Measurements from ENCODE around the gene DSP. TPM values are rescaled to one million over a fixed set of nuclear protein-coding genes. Genes with fewer than 3 reads are reported as not detected.

The DSP gene
- total RNA-seq, 1 experiment from 2014 or later, result 0.10 TPM

- no peaks in the 10 kb centered on the region for H3K9me3 ChIP-seq
- no peak overlapping the region for H3K4me3 ChIP-seq
- H3K27me3 ChIP-seq, result peaks cover 15% of the 10 kb centered on the region
- DNase-seq, result no peak
- no peaks in the 10 kb centered on the region for H3K36me3 ChIP-seq
Observed at GRCh38 chr6:7550433-7550801, 8.9 kb downstream of the DSP start.

DNA sequence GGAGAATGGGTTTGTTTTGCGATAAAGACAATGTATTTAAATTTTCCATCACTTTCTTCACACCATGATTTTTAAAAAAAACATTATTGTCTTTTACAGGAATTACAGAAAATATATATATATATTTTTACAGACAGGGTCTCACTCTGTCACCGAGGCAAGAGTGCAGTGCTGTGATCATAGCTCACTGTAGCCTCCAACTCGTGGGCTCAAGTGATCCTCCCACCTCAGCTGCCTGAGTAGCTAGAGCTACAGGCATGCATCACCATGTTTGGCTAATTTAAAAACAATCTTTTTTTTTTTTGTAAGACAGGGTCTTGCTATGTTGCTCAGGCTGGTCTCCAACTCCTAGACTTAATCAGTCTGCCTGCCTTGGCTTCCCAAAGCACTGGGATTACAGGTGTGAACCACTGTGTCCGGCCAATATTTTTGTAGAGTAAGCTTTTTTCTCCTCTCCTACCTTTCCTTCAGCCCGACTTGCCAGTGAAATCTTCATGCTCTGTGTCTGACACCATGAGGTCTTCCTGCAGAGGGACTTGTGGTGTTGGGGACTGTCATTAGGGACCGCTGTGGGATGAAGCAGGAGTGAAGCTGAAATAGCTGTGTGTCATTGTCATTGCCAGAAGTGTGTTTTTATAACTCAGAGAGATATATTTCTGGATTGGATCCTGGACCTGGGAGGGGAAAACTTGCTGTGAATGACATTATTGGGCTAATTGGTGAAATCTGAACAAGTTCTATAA lies 13.2 kb downstream of the DSP start:
- Histone ChIP-seq H3K27me3 (peaks cover 2% of the 10 kb centered on the region; the same call in 1 of the 2 replicates), H3K4me3 (no peak overlapping the region), H3K36me3 (no peaks in the 10 kb centered on the region), H3K9me3 (no peaks in the 10 kb centered on the region)
- no peak for DNase-seq

GRCh38 chr6:7555671-7556070 lies 14.2 kb downstream of the DSP start:
- no peak for DNase-seq
- Histone ChIP-seq H3K27me3 (peaks cover 6% of the 10 kb centered on the region), H3K4me3 (no peak overlapping the region), H3K9me3 (no peaks in the 10 kb centered on the region), H3K36me3 (no peaks in the 10 kb centered on the region)

GRCh38 chr6:7556394-7557106 lies 15.1 kb downstream of the DSP start:
- no peak overlapping the region for H3K4me3 ChIP-seq
- H3K9me3 ChIP-seq, result no peaks in the 10 kb centered on the region
- no peak for DNase-seq
- peaks cover 6% of the 10 kb centered on the region for H3K27me3 ChIP-seq
- no peaks in the 10 kb centered on the region for H3K36me3 ChIP-seq

GRCh38 chr6:7557652-7558051 lies 16.2 kb downstream of the DSP start:
- H3K9me3 ChIP-seq, result no peaks in the 10 kb centered on the region
- peaks cover 6% of the 10 kb centered on the region for H3K27me3 ChIP-seq
- H3K36me3 ChIP-seq, result no peaks in the 10 kb centered on the region
- DNase-seq, result no peak
- no peak overlapping the region for H3K4me3 ChIP-seq

- H3K9me3 ChIP-seq, result no peaks in the 10 kb centered on the region
- no peak for DNase-seq
- peaks cover 6% of the 10 kb centered on the region for H3K27me3 ChIP-seq
- H3K4me3 ChIP-seq, result no peak overlapping the region
- no peaks in the 10 kb centered on the region for H3K36me3 ChIP-seq
Observed at GRCh38 chr6:7558781-7559180, 17.3 kb downstream of the DSP start.

- Histone ChIP-seq H3K9me3 (no peaks in the 10 kb centered on the region), H3K27me3 (peaks cover 6% of the 10 kb centered on the region), H3K36me3 (no peaks in the 10 kb centered on the region), H3K4me3 (no peak overlapping the region)
- DNase-seq, result no peak
Observed at GRCh38 chr6:7559196-7559595, 17.7 kb downstream of the DSP start.

- no peaks in the 10 kb centered on the region for H3K9me3 ChIP-seq
- no peak overlapping the region for H3K4me3 ChIP-seq
- DNase-seq, result no peak
- peaks cover 6% of the 10 kb centered on the region for H3K27me3 ChIP-seq
- H3K36me3 ChIP-seq, result no peaks in the 10 kb centered on the region
Observed at GRCh38 chr6:7559651-7560385, 18.3 kb downstream of the DSP start.

- H3K27me3 ChIP-seq, result peaks cover 6% of the 10 kb centered on the region; the same call in 1 of the 2 replicates
- H3K4me3 ChIP-seq, result no peak overlapping the region
- no peak for DNase-seq
- H3K9me3 ChIP-seq, result no peaks in the 10 kb centered on the region
- H3K36me3 ChIP-seq, result no peaks in the 10 kb centered on the region
Observed at GRCh38 chr6:7561153-7561964, 19.9 kb downstream of the DSP start.

DNA sequence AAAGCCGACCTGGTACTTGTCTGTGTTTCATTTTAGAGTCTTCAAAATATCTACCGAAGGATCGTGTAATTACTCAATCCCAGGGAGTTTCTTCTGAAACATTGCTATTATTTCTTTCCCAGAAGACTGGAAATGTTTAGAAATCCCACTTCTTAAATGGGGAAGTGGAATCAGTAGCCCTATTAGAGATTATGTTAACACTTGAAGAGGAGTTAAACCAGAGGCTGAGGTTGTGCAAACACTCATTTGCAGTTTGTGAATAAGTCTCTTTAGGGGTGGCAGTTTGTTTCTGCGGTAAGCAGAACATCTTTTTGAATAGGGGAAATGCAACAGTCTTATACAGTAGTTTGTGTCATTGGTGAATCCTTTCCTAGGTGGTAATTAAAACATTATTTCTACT lies 21.3 kb downstream of the DSP start:
- Histone ChIP-seq H3K27me3 (peaks cover 6% of the 10 kb centered on the region; the same call in 1 of the 2 replicates), H3K36me3 (no peaks in the 10 kb centered on the region), H3K4me3 (no peak overlapping the region), H3K9me3 (no peaks in the 10 kb centered on the region)
- DNase-seq, result no peak

DNA sequence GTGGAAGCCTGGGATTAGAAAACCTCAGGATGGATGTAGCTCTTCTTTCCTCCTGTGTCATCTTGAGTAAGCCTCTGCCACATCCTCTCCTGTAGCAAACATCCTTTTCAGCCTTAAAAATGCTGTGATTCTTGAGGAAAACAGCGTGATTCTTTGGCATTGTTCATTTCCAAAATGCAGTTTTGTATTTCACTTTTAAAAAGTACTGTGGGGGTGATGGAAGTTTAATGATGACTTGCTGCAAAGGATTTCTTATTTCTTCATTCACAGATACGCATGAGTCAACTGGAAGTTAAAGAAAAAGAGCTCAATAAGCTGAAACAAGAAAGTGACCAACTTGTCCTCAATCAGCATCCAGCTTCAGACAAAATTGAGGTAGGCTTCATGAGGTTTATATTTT lies 24.6 kb downstream of the DSP start:
- DNase-seq, result no peak
- Histone ChIP-seq H3K36me3 (no peaks in the 10 kb centered on the region), H3K27me3 (no peaks in the 10 kb centered on the region), H3K4me3 (no peak overlapping the region), H3K9me3 (no peaks in the 10 kb centered on the region)

- no peaks in the 10 kb centered on the region for H3K9me3 ChIP-seq
- H3K36me3 ChIP-seq, result no peaks in the 10 kb centered on the region
- H3K4me3 ChIP-seq, result no peak overlapping the region
- H3K27me3 ChIP-seq, result no peaks in the 10 kb centered on the region; the same call in 1 of the 2 replicates
- no peak for DNase-seq
Observed at GRCh38 chr6:7566617-7567173, 25.2 kb downstream of the DSP start.

- H3K27me3 ChIP-seq, result no peaks in the 10 kb centered on the region; the same call in 1 of the 2 replicates
- H3K4me3 ChIP-seq, result no peak overlapping the region
- no peak for DNase-seq
- no peaks in the 10 kb centered on the region for H3K36me3 ChIP-seq
- H3K9me3 ChIP-seq, result no peaks in the 10 kb centered on the region
Observed at GRCh38 chr6:7568021-7568420, 26.6 kb downstream of the DSP start.

GRCh38 chr6:7569082-7569481 lies 27.6 kb downstream of the DSP start:
- Histone ChIP-seq H3K27me3 (no peaks in the 10 kb centered on the region; the same call in 1 of the 2 replicates), H3K36me3 (no peaks in the 10 kb centered on the region)

GRCh38 chr6:7572213-7572943 lies 30.9 kb downstream of the DSP start:
- Histone ChIP-seq H3K27me3 (peaks cover 7% of the 10 kb centered on the region), H3K4me3 (no peak overlapping the region), H3K9me3 (no peaks in the 10 kb centered on the region), H3K36me3 (no peaks in the 10 kb centered on the region)
- DNase-seq, result no peak

More at GRCh38 chr6:7569082-7569481, 27.6 kb downstream of the DSP start:
- DNase-seq, result no peak
- no peaks in the 10 kb centered on the region for H3K9me3 ChIP-seq
- no peak overlapping the region for H3K4me3 ChIP-seq

DNA sequence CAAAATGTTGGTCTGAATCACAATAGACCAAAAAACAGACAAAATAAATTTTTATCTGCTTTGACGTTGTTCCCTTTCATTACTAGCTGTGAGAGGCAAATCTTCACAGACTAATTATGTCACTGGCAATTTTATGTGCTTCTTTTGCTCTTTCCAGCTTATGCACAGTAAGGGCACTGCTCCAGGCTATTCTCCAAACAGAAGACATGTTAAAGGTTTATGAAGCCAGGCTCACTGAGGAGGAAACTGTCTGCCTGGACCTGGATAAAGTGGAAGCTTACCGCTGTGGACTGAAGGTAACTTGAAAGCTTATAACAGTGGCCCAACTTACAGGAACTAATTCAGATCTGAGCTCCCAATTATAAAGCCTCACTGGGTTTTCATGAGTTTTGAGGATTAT lies 33.0 kb downstream of the DSP start:
- H3K4me3 ChIP-seq, result no peak overlapping the region
- no peaks in the 10 kb centered on the region for H3K9me3 ChIP-seq
- no peak for DNase-seq
- no peaks in the 10 kb centered on the region for H3K36me3 ChIP-seq
- peaks cover 19% of the 10 kb centered on the region for H3K27me3 ChIP-seq

Measured in MG63 (cell line).